H9 (cell line): ENCODE data around the gene EIF2D. TPM values are rescaled to one million over a fixed set of nuclear protein-coding genes. Genes with fewer than 3 reads are reported as not detected.

Source experiments
- DNase-seq: peaks from one replicate; pipeline ENCODE4 v3.0.0-alpha.2; 2017
- H2AFZ ChIP-seq: one replicate; pipeline ENCODE4 v1.6.1; 2013; ENCODE audit warnings: mild to moderate bottlenecking, low read length, control low read depth, moderate library complexity
- H2AK5ac ChIP-seq: 2 replicates; pipeline ENCODE4 v1.6.1; 2013; ENCODE audit warnings: low read length, control low read depth, mixed read lengths; ENCODE audit not compliant: insufficient read length
- H2BK120ac ChIP-seq: one replicate; pipeline ENCODE4 v1.6.1; 2013; ENCODE audit warnings: low read depth, mild to moderate bottlenecking, low read length, control low read depth, inconsistent platforms; ENCODE audit not compliant: poor library complexity, severe bottlenecking
- H2BK12ac ChIP-seq: 2 replicates; pipeline ENCODE4 v1.6.1; 2013; ENCODE audit warnings: low read length, control low read depth, mixed read lengths, low read depth; ENCODE audit not compliant: insufficient read length
- H2BK15ac ChIP-seq: 2 replicates; pipeline ENCODE4 v1.6.1; 2013; ENCODE audit warnings: low read depth, low read length, control low read depth
- H2BK20ac ChIP-seq: one replicate; pipeline ENCODE4 v1.6.1; 2013; ENCODE audit warnings: low read depth, mild to moderate bottlenecking, low read length, control low read depth, inconsistent platforms; ENCODE audit not compliant: poor library complexity, severe bottlenecking
- H2BK5ac ChIP-seq: 2 replicates; pipeline ENCODE4 v1.6.1; 2013; ENCODE audit warnings: low read length, control low read depth, mixed read lengths; ENCODE audit not compliant: insufficient read length
- H3K14ac ChIP-seq: 2 replicates; pipeline ENCODE4 v1.6.1; 2013; ENCODE audit warnings: low read length, control low read depth; ENCODE audit not compliant: insufficient read depth
- H3K18ac ChIP-seq: 2 replicates; pipeline ENCODE4 v1.6.1; 2013; ENCODE audit warnings: low read depth, mild to moderate bottlenecking, mixed read lengths, low read length, control low read depth; ENCODE audit not compliant: insufficient read length
- H3K23ac ChIP-seq: 2 replicates; pipeline ENCODE4 v1.6.1; 2013; ENCODE audit warnings: low read length, control low read depth, mixed read lengths, low read depth; ENCODE audit not compliant: insufficient read length
- H3K23me2 ChIP-seq: 2 replicates; pipeline ENCODE4 v1.6.1; 2013; ENCODE audit warnings: low read depth, mild to moderate bottlenecking, mixed read lengths, low read length, control low read depth; ENCODE audit not compliant: insufficient read length, poor library complexity, severe bottlenecking
- H3K27ac ChIP-seq: 2 replicates; pipeline ENCODE4 v1.5.1; 2013; ENCODE audit warnings: low read length, control low read depth, mixed read lengths, low read depth; ENCODE audit not compliant: insufficient read length
- H3K27me3 ChIP-seq: 2 replicates; pipeline ENCODE4 v1.6.1; 2013; ENCODE audit warnings: low read length, control low read depth, inconsistent platforms; ENCODE audit not compliant: insufficient read depth
- H3K4ac ChIP-seq: 2 replicates; pipeline ENCODE4 v1.6.1; 2013; ENCODE audit warnings: low read depth, mild to moderate bottlenecking, control low read depth, inconsistent platforms, low read length, moderate library complexity
- H3K4me1 ChIP-seq: 2 replicates; pipeline ENCODE4 v1.6.1; 2013; ENCODE audit warnings: low read length, control low read depth, inconsistent platforms; ENCODE audit not compliant: insufficient read depth
- H3K4me2 ChIP-seq: 2 replicates; pipeline ENCODE4 v1.6.1; 2013; ENCODE audit warnings: low read length, control low read depth, mixed read lengths; ENCODE audit not compliant: insufficient read length, insufficient read depth
- H3K56ac ChIP-seq: 2 replicates; pipeline ENCODE4 v1.6.1; 2013; ENCODE audit warnings: low read depth, mild to moderate bottlenecking, mixed read lengths, low read length, control low read depth; ENCODE audit not compliant: insufficient read length
- H3K79me1 ChIP-seq: 2 replicates; pipeline ENCODE4 v1.6.1; 2013; ENCODE audit warnings: low read depth, mild to moderate bottlenecking, moderate library complexity, low read length, control low read depth, inconsistent platforms; ENCODE audit not compliant: insufficient read depth, poor library complexity, severe bottlenecking
- H3K79me2 ChIP-seq: 2 replicates; pipeline ENCODE4 v1.6.1; 2013; ENCODE audit warnings: low read length, control low read depth, inconsistent platforms; ENCODE audit not compliant: insufficient read depth
- H3K9ac ChIP-seq: 2 replicates; pipeline ENCODE4 v1.6.1; 2013; ENCODE audit warnings: low read length, control low read depth, mixed read lengths; ENCODE audit not compliant: insufficient read length; ENCODE audit errors: extremely low read depth
- H3K9me3 ChIP-seq: one replicate; pipeline ENCODE4 v1.6.1; 2013; ENCODE audit warnings: low read depth, low read length, inconsistent platforms; ENCODE audit not compliant: control insufficient read depth
- H3T11ph ChIP-seq: one replicate; pipeline ENCODE4 v1.6.1; 2013; ENCODE audit warnings: mild to moderate bottlenecking, low read length, control low read depth, inconsistent platforms
- H4K20me1 ChIP-seq: one replicate; pipeline ENCODE4 v1.6.1; 2013; ENCODE audit not compliant: control insufficient read depth, insufficient read length, insufficient read depth
- H4K5ac ChIP-seq: 2 replicates; pipeline ENCODE4 v1.6.1; 2013; ENCODE audit warnings: low read depth, mild to moderate bottlenecking, mixed read lengths, low read length, control low read depth; ENCODE audit not compliant: insufficient read length
- H4K8ac ChIP-seq: replicated peaks from 2 replicates; pipeline ENCODE4 v1.6.1; 2013; ENCODE audit warnings: low read length, control low read depth, mixed read lengths, low read depth; ENCODE audit not compliant: insufficient read length
- H4K91ac ChIP-seq: 2 replicates; pipeline ENCODE4 v1.6.1; 2013; ENCODE audit warnings: low read depth, mild to moderate bottlenecking, moderate library complexity, mixed read lengths, low read length, control low read depth; ENCODE audit not compliant: insufficient read length
- H3K27ac Mint-ChIP-seq, 3 experiments: 2 replicates in 2 of 3; 3 replicates in 1 of 3; pipeline ENCODE4 v1.8.0; 2020 to 2021; ENCODE audit warnings: mixed read lengths in 3 of 3, mild to moderate bottlenecking in 1 of 3, moderate library complexity in 1 of 3
- H3K27me3 Mint-ChIP-seq: 2 replicates; pipeline ENCODE4 v1.8.0; 2021; ENCODE audit warnings: low read depth, mild to moderate bottlenecking, moderate library complexity, mixed read lengths
- H3K36me3 Mint-ChIP-seq, 3 experiments: 2 replicates in 2 of 3; 3 replicates in 1 of 3; pipeline ENCODE4 v1.8.0; 2020 to 2021; ENCODE audit warnings: low read depth in 3 of 3, mixed read lengths in 3 of 3; ENCODE audit not compliant: insufficient read depth in 1 of 3
- H3K4me1 Mint-ChIP-seq, 2 experiments: 2 replicates each; pipeline ENCODE4 v1.8.0; 2020; ENCODE audit warnings: mixed read lengths in 2 of 2
- H3K4me3 Mint-ChIP-seq, 2 experiments: 2 replicates in 1 of 2; 3 replicates in 1 of 2; pipeline ENCODE4 v1.8.0; 2020 to 2021; ENCODE audit warnings: mild to moderate bottlenecking in 2 of 2, mixed read lengths in 2 of 2, moderate library complexity in 1 of 2
- H3K9me3 Mint-ChIP-seq, 2 experiments: 2 replicates in 1 of 2; 3 replicates in 1 of 2; pipeline ENCODE4 v1.8.0; 2020; ENCODE audit warnings: mild to moderate bottlenecking in 2 of 2, mixed read lengths in 2 of 2, moderate library complexity in 1 of 2
- CTCF ChIP-seq: fragments of 200-600 bp; sonication (generic); conservative IDR thresholded peaks from 3 replicates; pipeline ENCODE4 v1.8.0; 2021; ENCODE audit warnings: antibody characterized with exemption, mild to moderate bottlenecking
- WGBS: extraction: QIAGEN DNeasy Blood & Tissue Kit; methylation state at CpG from one replicate; pipeline ENCODE4 v1.1.7; 2013; ENCODE audit warnings: missing lambda C conversion rate, low lambda C conversion rate, mixed read lengths; ENCODE audit not compliant: insufficient read length; ENCODE audit errors: extremely low coverage; 5-methylcytosine and 5-hydroxymethylcytosine counted together
- total RNA-seq: library from RNA; stranded (reverse); gene quantifications from 2 replicates; pipeline ENCODE4 v1.2.1, GENCODE V29; 2021

The EIF2D gene
- total RNA-seq, 1 experiment from 2014 or later = 35.8 TPM

- Histone ChIP-seq H2AK5ac (no peak overlapping the region), H2AFZ (no peak overlapping the region), H2BK120ac (no peak overlapping the region), H3K9ac (no peak overlapping the region), H4K8ac (no peak overlapping the region), H4K5ac (no peak overlapping the region), H4K20me1 (no peaks in the 10 kb centered on the region), H3K79me1 (no peaks in the 10 kb centered on the region), H3K4me1 (peaks cover 4% of the 10 kb centered on the region), H2BK12ac (no peak overlapping the region), H3K18ac (no peak overlapping the region), H4K91ac (no peak overlapping the region), H3K23ac (no peak overlapping the region), H2BK5ac (no peak overlapping the region), H3K9me3 (no peaks in the 10 kb centered on the region), H3K27ac (no peak overlapping the region), H3K4me2 (no peak overlapping the region), H2BK15ac (no peak overlapping the region), H3K23me2 (no peaks in the 10 kb centered on the region), H3K27me3 (peaks cover 2% of the 10 kb centered on the region; the same call in 1 of the 2 replicates), H3K14ac (no peak overlapping the region), H2BK20ac (no peak overlapping the region), H3K4ac (no peak overlapping the region), H3K56ac (no peak overlapping the region), H3K79me2 (no peaks in the 10 kb centered on the region), H3T11ph (no peak overlapping the region)
- Mint-ChIP-seq H3K27ac (no peak overlapping the region), H3K4me3 (no peak overlapping the region), H3K4me1 (peaks cover 12 to 13% of the 10 kb centered on the region in 2 experiments), H3K36me3 (no peaks in the 10 kb centered on the region; a peak in 1 of 7 replicates), H3K27me3 (peaks cover 28% of the 10 kb centered on the region), H3K9me3 (no peaks in the 10 kb centered on the region)
- TF ChIP-seq CTCF = no peak
- no CpG with 5 or more reads among the region's 7 CpGs for WGBS
- no peak for DNase-seq
These were observed 41.6 kb upstream of the EIF2D start for GRCh38 chr1:206653715-206654459.
